GM12892 (cell line): Measurements from ENCODE around the gene PTPRB.

Source experiments
- POLR2A ChIP-seq: IDR thresholded peaks from 2 replicates; pipeline ENCODE4 v1.6.1; 2011; ENCODE audit warnings: low read depth, low read length, control low read depth
- POLR2AphosphoS5 ChIP-seq: IDR thresholded peaks from 2 replicates; pipeline ENCODE4 v1.6.1; 2011; ENCODE audit warnings: low read depth, low read length, control low read depth
- TAF1 ChIP-seq: IDR thresholded peaks from 2 replicates; pipeline ENCODE4 v1.6.1; 2011; ENCODE audit warnings: low read depth, mild to moderate bottlenecking, control low read depth, low read length, borderline replicate concordance

DNA sequence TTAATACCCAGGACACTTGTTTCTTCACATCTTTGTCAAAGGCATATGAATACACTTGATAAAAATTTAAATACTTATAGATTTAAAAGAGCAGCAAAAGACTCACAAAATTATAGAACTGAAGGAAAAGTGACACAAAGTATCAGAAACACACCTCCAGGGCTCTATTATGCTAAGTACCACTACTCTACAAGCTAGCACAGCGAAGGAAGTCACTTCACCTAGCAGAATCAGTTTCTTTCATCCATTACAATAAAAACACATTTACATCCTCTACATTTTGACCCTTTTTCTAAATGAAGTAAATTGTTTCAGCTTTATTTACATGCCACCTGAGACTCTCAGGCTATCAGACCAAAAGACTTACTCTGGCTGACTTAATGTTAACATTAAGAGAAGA lies 26.6 kb upstream of the PTPRB start:
- TF ChIP-seq POLR2A (no peak), TAF1 (no peak), POLR2AphosphoS5 (no peak)
